NB4 (cell line): Measurements from ENCODE around the gene LDLRAD4.

ENCODE experiments used
- POLR2A ChIP-seq: IDR thresholded peaks from 2 replicates; pipeline ENCODE4 v1.6.1; 2011; ENCODE audit warnings: mild to moderate bottlenecking; ENCODE audit not compliant: insufficient read length; ENCODE audit errors: extremely low read depth
- TF ChIP-seq, protein P1 (sequence below): IDR thresholded peaks from one replicate; pipeline ENCODE4 v1.5.1; 2012; ENCODE audit warnings: low read depth, low read length
- TF ChIP-seq, protein P2 (sequence below): IDR thresholded peaks from 2 replicates; pipeline ENCODE4 v1.6.1; 2011; ENCODE audit warnings: low read depth, low read length

DNA sequence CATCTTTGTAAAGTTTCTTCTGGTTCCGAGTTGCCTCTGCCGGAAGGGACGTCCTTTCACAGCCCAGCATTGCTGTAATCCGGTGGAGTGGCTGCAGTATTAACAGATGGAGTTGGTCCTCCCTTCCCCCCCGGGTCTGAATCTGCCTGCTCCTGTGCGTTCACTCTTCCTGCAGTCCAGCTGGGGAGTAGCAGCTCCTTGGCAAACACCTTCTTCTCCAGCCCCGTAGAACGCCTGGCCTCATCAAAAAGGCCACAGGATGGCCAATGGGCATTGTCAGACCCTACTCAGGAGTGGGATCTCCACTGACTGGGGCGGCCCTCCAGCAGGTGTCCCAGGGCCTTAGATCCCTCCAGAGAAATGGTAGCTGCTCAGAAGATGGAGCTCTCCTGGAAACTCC is 273.8 kb downstream of the LDLRAD4 start:
- TF ChIP-seq, protein P1, sequence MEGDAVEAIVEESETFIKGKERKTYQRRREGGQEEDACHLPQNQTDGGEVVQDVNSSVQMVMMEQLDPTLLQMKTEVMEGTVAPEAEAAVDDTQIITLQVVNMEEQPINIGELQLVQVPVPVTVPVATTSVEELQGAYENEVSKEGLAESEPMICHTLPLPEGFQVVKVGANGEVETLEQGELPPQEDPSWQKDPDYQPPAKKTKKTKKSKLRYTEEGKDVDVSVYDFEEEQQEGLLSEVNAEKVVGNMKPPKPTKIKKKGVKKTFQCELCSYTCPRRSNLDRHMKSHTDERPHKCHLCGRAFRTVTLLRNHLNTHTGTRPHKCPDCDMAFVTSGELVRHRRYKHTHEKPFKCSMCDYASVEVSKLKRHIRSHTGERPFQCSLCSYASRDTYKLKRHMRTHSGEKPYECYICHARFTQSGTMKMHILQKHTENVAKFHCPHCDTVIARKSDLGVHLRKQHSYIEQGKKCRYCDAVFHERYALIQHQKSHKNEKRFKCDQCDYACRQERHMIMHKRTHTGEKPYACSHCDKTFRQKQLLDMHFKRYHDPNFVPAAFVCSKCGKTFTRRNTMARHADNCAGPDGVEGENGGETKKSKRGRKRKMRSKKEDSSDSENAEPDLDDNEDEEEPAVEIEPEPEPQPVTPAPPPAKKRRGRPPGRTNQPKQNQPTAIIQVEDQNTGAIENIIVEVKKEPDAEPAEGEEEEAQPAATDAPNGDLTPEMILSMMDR = no peak
- TF ChIP-seq, protein P2, sequence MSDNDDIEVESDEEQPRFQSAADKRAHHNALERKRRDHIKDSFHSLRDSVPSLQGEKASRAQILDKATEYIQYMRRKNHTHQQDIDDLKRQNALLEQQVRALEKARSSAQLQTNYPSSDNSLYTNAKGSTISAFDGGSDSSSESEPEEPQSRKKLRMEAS = no peak
- TF ChIP-seq POLR2A = no peak
